ENCODE results near the gene MAP1LC3B2. TPM values are rescaled to one million over a fixed set of nuclear protein-coding genes. Genes with fewer than 3 reads are reported as not detected.

The MAP1LC3B2 gene
- total RNA-seq, 6 experiments from 2014 or later = 0.59 to 1.0 (median 0.70) TPM; not detected in 3

DNA sequence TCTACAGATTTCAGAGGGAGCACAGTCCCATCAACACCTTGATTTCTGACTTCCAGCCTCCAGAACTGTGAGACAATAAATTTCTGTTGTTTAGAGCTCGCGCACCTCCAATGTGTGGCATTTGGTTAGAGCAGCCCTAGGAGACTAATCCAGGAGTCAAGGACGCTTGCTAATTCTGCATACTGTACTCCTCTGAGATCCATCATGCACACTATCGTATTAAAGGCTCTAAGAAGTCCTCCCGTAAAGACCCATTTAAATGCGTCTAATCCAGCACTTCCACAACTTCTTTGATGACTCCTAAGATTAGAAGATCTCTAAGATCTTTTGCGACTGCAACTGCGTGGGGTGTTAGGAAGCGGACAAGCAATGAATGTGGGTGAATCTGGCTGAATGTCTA, 30.4 kb downstream of the MAP1LC3B2 start:
- Histone ChIP-seq H3K27me3 (no peaks in the 10 kb centered on the region), H3K27ac (no peak overlapping the region), H3K4me1 (peaks cover 0 to 14% (median 4%) of the 10 kb centered on the region in 4 donors), H3K36me3 (no peaks in the 10 kb centered on the region), H3K4me3 (no peak overlapping the region), H3K9me3 (no peaks in the 10 kb centered on the region)
- ATAC-seq = no peak
- TF ChIP-seq POLR2A (IDR thresholded peaks at IDR 0.05) = no peak
- no peak for TF ChIP-seq CTCF (IDR thresholded peaks at IDR 0.05)
- no peak for DNase-seq
- intact Hi-C loops (cut with DNase I) = no loop called here
- WGBS (ENCODE audit: insufficient coverage, low coverage, low lambda C conversion rate, missing lambda C conversion rate) = 97% methylated on average over 9 of the region's 9 CpGs

DNA sequence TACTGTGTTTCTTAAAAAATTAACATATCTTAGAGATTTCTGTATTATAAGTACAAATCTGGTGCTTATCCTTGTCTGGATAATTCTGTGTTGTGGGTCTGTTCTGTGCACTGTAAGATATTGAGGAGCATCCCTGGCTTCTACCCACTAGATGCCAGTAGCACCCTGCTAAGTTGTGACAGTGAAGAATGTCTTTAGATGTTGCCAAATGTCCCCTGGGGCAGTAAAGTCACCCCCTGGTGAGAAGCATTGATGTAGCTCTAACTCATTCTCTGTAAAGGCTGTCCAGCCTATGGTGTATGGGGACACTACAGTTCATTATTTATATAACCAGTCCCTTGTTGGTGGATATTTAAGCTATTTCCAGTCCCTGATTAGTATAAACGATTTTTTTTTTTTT, 31.4 kb downstream of the MAP1LC3B2 start:
- 0% methylated on average over 1 of the region's 1 CpG for WGBS (ENCODE audit: insufficient coverage, low coverage, low lambda C conversion rate, missing lambda C conversion rate)

DNA sequence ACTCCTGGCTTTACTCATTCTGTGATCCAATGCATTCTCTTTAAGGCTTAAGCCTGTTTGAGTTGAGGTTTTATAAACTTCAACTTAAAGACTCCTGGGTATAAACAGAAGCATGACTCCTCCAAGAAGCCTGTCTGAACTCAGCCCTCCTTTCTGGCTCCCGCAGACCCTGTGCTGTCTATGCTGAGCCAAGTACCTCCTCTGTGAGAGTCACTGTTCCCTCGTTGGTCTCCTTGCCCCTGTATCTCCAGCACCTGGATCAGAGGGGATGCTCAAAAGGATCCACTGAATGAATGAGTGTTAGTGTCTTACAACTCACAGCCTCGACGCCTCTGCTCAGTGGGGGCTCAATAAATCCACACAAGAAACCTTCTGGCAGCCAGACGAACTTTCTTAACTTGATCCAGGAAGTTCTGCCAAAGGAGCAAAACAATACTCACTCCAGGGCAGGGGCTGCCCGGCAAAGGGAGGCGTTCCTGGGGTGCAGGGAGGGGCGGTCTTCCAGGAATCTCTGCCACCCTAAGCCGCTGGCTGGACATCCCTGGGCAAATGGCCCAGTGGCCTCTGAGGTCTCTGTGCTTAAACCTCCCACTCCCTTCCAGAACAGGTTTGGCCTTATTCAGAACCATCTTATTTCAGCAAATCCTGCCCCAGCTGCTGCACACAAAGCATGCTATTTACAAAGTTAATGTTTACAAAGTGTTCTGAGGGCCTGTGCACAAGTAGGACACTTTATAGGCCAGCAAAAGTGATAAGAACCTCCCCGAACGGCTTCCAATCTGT, 32.9 kb downstream of the MAP1LC3B2 start:
- WGBS (ENCODE audit: insufficient coverage, low coverage, low lambda C conversion rate, missing lambda C conversion rate) = 23% methylated on average over 8 of the region's 11 CpGs
- TF ChIP-seq POLR2A (IDR thresholded peaks at IDR 0.05) (no peak), CTCF (IDR thresholded peaks at IDR 0.05) (no peak)
- Histone ChIP-seq H3K9me3 (no peaks in the 10 kb centered on the region), H3K4me3 (no peak overlapping the region), H3K36me3 (no peaks in the 10 kb centered on the region), H3K27ac (peak overlapping the region in 1 of 3 donors; percentile 5), H3K27me3 (no peaks in the 10 kb centered on the region), H3K4me1 (peaks cover 0 to 14% (median 4%) of the 10 kb centered on the region in 4 donors)
- peak in 2 of 3 donors; percentile 25 to 57 for DNase-seq
- peak; percentile 59 to 71 (median 68) for ATAC-seq
- intact Hi-C loops (cut with DNase I) = no loop called here

More for the DNA sequence above, 31.4 kb downstream of the MAP1LC3B2 start:
- H3K9me3 ChIP-seq = no peaks in the 10 kb centered on the region
- ATAC-seq (peak in 2 of 4 donors; percentile 6 to 40), DNase-seq (no peak)
- intact Hi-C loops (cut with DNase I) = no loop called here
- H3K36me3 ChIP-seq = no peaks in the 10 kb centered on the region
- H3K4me1 ChIP-seq = peaks cover 0 to 14% (median 4%) of the 10 kb centered on the region in 4 donors
- TF ChIP-seq POLR2A (IDR thresholded peaks at IDR 0.05) = no peak
- peak in 1 of 4 donors; percentile 17 for TF ChIP-seq CTCF (IDR thresholded peaks at IDR 0.05)
- no peak overlapping the region for H3K4me3 ChIP-seq
- no peaks in the 10 kb centered on the region for H3K27me3 ChIP-seq
- no peak overlapping the region for H3K27ac ChIP-seq

- Histone ChIP-seq H3K27me3 (no peaks in the 10 kb centered on the region), H3K27ac (no peak overlapping the region), H3K4me3 (no peak overlapping the region), H3K36me3 (no peaks in the 10 kb centered on the region), H3K9me3 (no peaks in the 10 kb centered on the region), H3K4me1 (peaks cover 0 to 14% (median 4%) of the 10 kb centered on the region in 4 donors)
- intact Hi-C loops (cut with DNase I) = no loop called here
- ATAC-seq (no peak), DNase-seq (no peak)
- TF ChIP-seq CTCF (IDR thresholded peaks at IDR 0.05) = no peak
- TF ChIP-seq POLR2A (IDR thresholded peaks at IDR 0.05) = no peak
- WGBS (ENCODE audit: insufficient coverage, low coverage, low lambda C conversion rate, missing lambda C conversion rate) = 83% methylated on average over 8 of the region's 8 CpGs
Measured at GRCh38 chr12:116592731-116593130, 33.5 kb downstream of the MAP1LC3B2 start.
